T-cell (primary cell): ENCODE measurements around the gene FAM163B. TPM values are rescaled to one million over a fixed set of nuclear protein-coding genes. Genes with fewer than 3 reads are reported as not detected.

Experiments used
- ATAC-seq, 4 experiments: fragments of 200-7000 bp in 3 of 4; fragments of 150-1000 bp in 1 of 4; cut with Tn5 transposase; replicated peaks in 1 of 4; 1 replicate in 3 of 4; 2 replicates in 1 of 4; pipeline ENCODE4 v1.10.0; 2021; ENCODE audit warnings: moderate library complexity in 3 of 4, mild to moderate bottlenecking in 2 of 4, moderate number of reproducible peaks in 1 of 4
- CTCF ChIA-PET, 2 donors: fragments of 300-600 bp; sonication (Branson Sonifier 250); formaldehyde crosslinking; loops; one replicate each; lab custom pipeline; 2022; ENCODE audit warnings: antibody characterized with exemption in 2 of 2; lab: Charles Lee
- POLR2A ChIA-PET, 2 donors: fragments of 300-600 bp; sonication (Branson Sonifier 250); formaldehyde crosslinking; loops; one replicate each; lab custom pipeline; 2022; ENCODE audit warnings: antibody characterized with exemption in 2 of 2; lab: Charles Lee
- DNase-seq, 35 experiments: peaks; one replicate each; pipeline versions ENCODE4 v3.0.0 to v3.0.0-alpha.2; 2013 to 2023
- H3K27ac ChIP-seq: one replicate; pipeline ENCODE4 v1.5.1; 2013; ENCODE audit warnings: low read length
- H3K27me3 ChIP-seq, 2 experiments: replicated peaks in 1 of 2; 1 replicate in 1 of 2; 2 replicates in 1 of 2; pipeline versions ENCODE4 v1.6.1 to v1.7.0; 2013; ENCODE audit warnings: low read length in 1 of 2, mixed read lengths in 1 of 2; ENCODE audit not compliant: control insufficient read depth in 2 of 2, insufficient read depth in 2 of 2; ENCODE audit errors: extremely low read depth in 1 of 2
- H3K36me3 ChIP-seq, 2 donors: 1 replicate in 1 of 2; 2 replicates in 1 of 2; pipeline versions ENCODE4 v1.6.1 to v1.7.0; 2013; ENCODE audit warnings: low read length in 1 of 2; ENCODE audit not compliant: control insufficient read depth in 2 of 2, insufficient read depth in 1 of 2; ENCODE audit errors: extremely low read depth in 1 of 2
- H3K4me1 ChIP-seq, 2 experiments: 1 replicate in 1 of 2; 2 replicates in 1 of 2; pipeline versions ENCODE4 v1.6.1 to v1.7.0; 2013; ENCODE audit warnings: low read length in 2 of 2, mixed read lengths in 1 of 2; ENCODE audit not compliant: insufficient read depth in 2 of 2, control insufficient read depth in 1 of 2; ENCODE audit errors: extremely low read depth in 1 of 2
- H3K4me3 ChIP-seq, 2 donors: 1 replicate in 1 of 2; 2 replicates in 1 of 2; pipeline versions ENCODE4 v1.5.1 to v1.7.0; 2013; ENCODE audit warnings: mild to moderate bottlenecking in 2 of 2, low read length in 1 of 2, moderate library complexity in 1 of 2; ENCODE audit not compliant: control insufficient read depth in 1 of 2; ENCODE audit errors: extremely low read depth in 1 of 2
- H3K9me3 ChIP-seq: 2 replicates; pipeline ENCODE4 v1.7.0; 2013
- H3K27ac Mint-ChIP-seq, 2 donors: one replicate each; pipeline ENCODE4 v1.8.0; 2020 to 2021; ENCODE audit warnings: mild to moderate bottlenecking in 2 of 2, mixed read lengths in 2 of 2
- H3K27me3 Mint-ChIP-seq, 2 donors: one replicate each; pipeline ENCODE4 v1.8.0; 2021 to 2022; ENCODE audit warnings: mixed read lengths in 2 of 2
- H3K36me3 Mint-ChIP-seq: one replicate; pipeline ENCODE4 v1.8.0; 2021; ENCODE audit warnings: mixed read lengths
- H3K4me1 Mint-ChIP-seq, 3 donors: one replicate each; pipeline ENCODE4 v1.8.0; 2020 to 2022; ENCODE audit warnings: mixed read lengths in 3 of 3, mild to moderate bottlenecking in 1 of 3
- H3K4me3 Mint-ChIP-seq, 3 donors: one replicate each; pipeline ENCODE4 v1.8.0; 2020 to 2022; ENCODE audit warnings: mild to moderate bottlenecking in 3 of 3, mixed read lengths in 3 of 3, moderate library complexity in 3 of 3
- H3K9me3 Mint-ChIP-seq, 3 donors: one replicate each; pipeline ENCODE4 v1.8.0; 2020 to 2022; ENCODE audit warnings: mixed read lengths in 3 of 3
- WGBS: methylation state at CpG from one replicate; pipeline ENCODE4 v1.1.5; 2013; ENCODE audit warnings: missing lambda C conversion rate; ENCODE audit not compliant: insufficient coverage; 5-methylcytosine and 5-hydroxymethylcytosine counted together
- total RNA-seq, 35 experiments: library from RNA in 6 of 35; stranded (reverse) in 6 of 35; fragments of 120-200 nt in 1 of 35; gene quantifications; one replicate each; pipeline versions ENCODE4 v1.2.1 to v1.2.4 and lab custom pipeline; 2013 to 2026

FAM163B gene
- total RNA-seq, 5 donors from 2014 or later (not counting 1 experiment from before 2014, with no cell fraction given): not detected

GRCh38 chr9:133640160-133640559 lies 31.0 kb upstream of the FAM163B start:
- Mint-ChIP-seq H3K4me3 (no peak overlapping the region), H3K27me3 (no peaks in the 10 kb centered on the region), H3K36me3 (no peaks in the 10 kb centered on the region), H3K4me1 (no peaks in the 10 kb centered on the region), H3K27ac (no peak overlapping the region), H3K9me3 (no peaks in the 10 kb centered on the region)
- H3K9me3 ChIP-seq: no peaks in the 10 kb centered on the region
- ChIA-PET POLR2A (no interaction called here), CTCF (no interaction called here)
- ATAC-seq (no peak), DNase-seq (no peak)
- H3K4me1 ChIP-seq: no peaks in the 10 kb centered on the region
- no peak overlapping the region for H3K4me3 ChIP-seq
- H3K36me3 ChIP-seq: no peaks in the 10 kb centered on the region
- WGBS: 89% methylated on average over 3 of the region's 7 CpGs
- peaks cover 0 to 33% of the 10 kb centered on the region in 2 experiments for H3K27me3 ChIP-seq
- H3K27ac ChIP-seq: no peak overlapping the region

DNA sequence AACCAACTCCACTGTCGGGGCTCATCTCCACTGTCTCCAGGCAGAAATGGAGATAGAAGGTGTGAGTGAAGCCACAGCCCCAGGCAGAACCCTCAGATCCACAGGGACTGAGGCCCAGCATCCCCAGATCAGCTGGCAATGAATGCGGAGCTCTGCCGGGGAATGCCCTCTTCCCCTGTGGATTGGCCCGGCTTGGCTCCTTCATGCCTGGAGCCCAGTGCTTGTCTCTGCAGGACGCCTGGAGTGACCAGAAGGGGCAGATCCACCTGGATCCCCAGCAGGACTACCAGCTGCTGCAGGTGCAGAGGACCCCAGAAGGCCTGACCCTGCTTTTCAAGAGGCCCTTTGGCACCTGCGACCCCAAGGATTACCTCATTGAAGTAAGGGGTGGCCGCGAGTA lies 30.4 kb upstream of the FAM163B start:
- Histone ChIP-seq H3K4me1 (no peaks in the 10 kb centered on the region), H3K4me3 (no peak overlapping the region), H3K36me3 (no peaks in the 10 kb centered on the region), H3K27me3 (peaks cover 0 to 33% of the 10 kb centered on the region in 2 experiments), H3K9me3 (no peaks in the 10 kb centered on the region), H3K27ac (no peak overlapping the region)
- Mint-ChIP-seq H3K27me3 (no peaks in the 10 kb centered on the region), H3K27ac (no peak overlapping the region), H3K4me3 (no peak overlapping the region), H3K4me1 (no peaks in the 10 kb centered on the region), H3K9me3 (no peaks in the 10 kb centered on the region), H3K36me3 (no peaks in the 10 kb centered on the region)
- POLR2A ChIA-PET: no interaction called here
- no peak for DNase-seq
- 83% methylated on average over 8 of the region's 8 CpGs for WGBS
- CTCF ChIA-PET: no interaction called here
- no peak for ATAC-seq

DNA sequence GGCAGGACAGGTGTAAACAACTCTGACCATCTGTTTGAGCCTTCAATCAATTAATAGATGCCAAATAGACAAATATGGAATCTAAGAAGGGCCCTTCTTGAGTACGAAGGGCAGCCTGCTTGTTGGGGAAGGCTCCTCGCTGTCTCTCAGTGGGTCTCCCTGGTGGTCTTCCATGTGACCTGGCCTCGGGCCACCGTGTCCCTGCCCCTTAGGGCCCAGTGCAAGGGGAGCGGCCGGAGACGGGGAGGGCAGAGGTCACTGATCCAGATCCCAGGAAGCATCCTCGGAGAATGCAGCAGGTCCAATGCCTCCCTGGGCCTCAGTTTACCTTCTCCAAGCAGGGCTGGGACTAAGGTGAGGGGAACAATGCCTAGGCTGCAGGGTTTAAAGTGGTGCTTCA lies 29.5 kb upstream of the FAM163B start:
- H3K27ac Mint-ChIP-seq: no peak overlapping the region
- Histone ChIP-seq H3K27me3 (peaks cover 0 to 35% of the 10 kb centered on the region in 2 experiments), H3K36me3 (no peaks in the 10 kb centered on the region), H3K27ac (no peak overlapping the region), H3K4me1 (no peaks in the 10 kb centered on the region), H3K9me3 (no peaks in the 10 kb centered on the region), H3K4me3 (no peak overlapping the region)
- H3K4me1 Mint-ChIP-seq: no peaks in the 10 kb centered on the region
- no peak overlapping the region for H3K4me3 Mint-ChIP-seq
- H3K9me3 Mint-ChIP-seq: no peaks in the 10 kb centered on the region
- ATAC-seq (no peak), DNase-seq (no peak)
- WGBS: 94% methylated on average over 4 of the region's 8 CpGs
- no peaks in the 10 kb centered on the region for H3K36me3 Mint-ChIP-seq
- CTCF ChIA-PET: no interaction called here
- no peaks in the 10 kb centered on the region for H3K27me3 Mint-ChIP-seq
- POLR2A ChIA-PET: no interaction called here

- no peak overlapping the region for H3K4me3 Mint-ChIP-seq
- Histone ChIP-seq H3K4me3 (no peak overlapping the region), H3K9me3 (no peaks in the 10 kb centered on the region), H3K36me3 (no peaks in the 10 kb centered on the region), H3K4me1 (no peaks in the 10 kb centered on the region), H3K27ac (no peak overlapping the region), H3K27me3 (peaks cover 0 to 33% of the 10 kb centered on the region in 2 experiments)
- no peak overlapping the region for H3K27ac Mint-ChIP-seq
- no peak for ATAC-seq
- 74% methylated on average over 5 of the region's 8 CpGs for WGBS
- ChIA-PET POLR2A (no interaction called here), CTCF (no interaction called here)
- no peaks in the 10 kb centered on the region for H3K36me3 Mint-ChIP-seq
- no peaks in the 10 kb centered on the region for H3K27me3 Mint-ChIP-seq
- DNase-seq: no peak
- no peaks in the 10 kb centered on the region for H3K4me1 Mint-ChIP-seq
- H3K9me3 Mint-ChIP-seq: no peaks in the 10 kb centered on the region
These were observed 28.9 kb upstream of the FAM163B start for GRCh38 chr9:133638076-133638475.

DNA sequence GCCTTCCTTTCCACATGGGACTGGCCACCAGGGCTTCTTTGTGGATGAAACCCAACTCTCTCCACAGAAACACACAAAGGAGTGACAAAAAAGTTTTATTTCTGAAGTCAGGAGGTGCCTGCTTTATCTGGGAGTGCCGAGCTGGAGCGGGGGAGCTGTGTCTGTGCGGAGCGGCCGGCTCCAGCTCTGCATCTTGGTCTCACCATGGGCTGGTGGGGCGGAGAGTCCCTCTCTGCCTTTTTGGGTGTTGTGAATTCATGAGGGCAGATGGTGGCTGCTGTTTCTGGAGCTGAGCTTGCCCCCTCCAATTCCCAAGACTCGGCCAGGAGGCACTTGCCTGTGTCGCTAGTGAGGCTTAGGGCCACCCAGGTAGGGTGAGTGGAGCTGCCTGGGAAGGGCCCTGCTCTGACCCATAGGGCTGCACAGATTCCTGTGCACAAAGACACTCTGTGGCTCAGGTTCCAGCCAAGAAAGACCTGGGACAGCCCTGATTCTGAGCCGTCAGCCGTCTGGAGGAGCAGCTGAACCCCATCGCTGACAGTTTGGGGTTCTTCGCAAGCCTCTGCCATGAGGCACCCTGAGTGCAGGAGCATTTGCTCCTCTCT lies 28.4 kb upstream of the FAM163B start:
- Histone ChIP-seq H3K27ac (no peak overlapping the region), H3K9me3 (no peaks in the 10 kb centered on the region), H3K27me3 (peaks cover 0 to 31% of the 10 kb centered on the region in 2 experiments), H3K4me1 (no peaks in the 10 kb centered on the region), H3K4me3 (no peak overlapping the region), H3K36me3 (no peaks in the 10 kb centered on the region)
- no peaks in the 10 kb centered on the region for H3K27me3 Mint-ChIP-seq
- POLR2A ChIA-PET: no interaction called here
- H3K36me3 Mint-ChIP-seq: no peaks in the 10 kb centered on the region
- H3K9me3 Mint-ChIP-seq: no peaks in the 10 kb centered on the region
- CTCF ChIA-PET: no interaction called here
- 92% methylated on average over 11 of the region's 12 CpGs for WGBS
- ATAC-seq (no peak), DNase-seq (no peak)
- H3K4me1 Mint-ChIP-seq: peaks cover 0 to 3% (median 0%) of the 10 kb centered on the region in 3 donors
- no peak overlapping the region for H3K4me3 Mint-ChIP-seq
- no peak overlapping the region for H3K27ac Mint-ChIP-seq

- CTCF ChIA-PET: no interaction called here
- no peak overlapping the region for H3K4me3 Mint-ChIP-seq
These were observed 27.7 kb upstream of the FAM163B start for GRCh38 chr9:133636902-133637301.

More at GRCh38 chr9:133636902-133637301, 27.7 kb upstream of the FAM163B start:
- H3K27me3 Mint-ChIP-seq: no peaks in the 10 kb centered on the region
- Histone ChIP-seq H3K36me3 (no peaks in the 10 kb centered on the region), H3K4me3 (no peak overlapping the region), H3K27me3 (peaks cover 0 to 31% of the 10 kb centered on the region in 2 experiments), H3K9me3 (no peaks in the 10 kb centered on the region), H3K4me1 (no peaks in the 10 kb centered on the region), H3K27ac (no peak overlapping the region)
- ATAC-seq: no peak
- H3K27ac Mint-ChIP-seq: no peak overlapping the region
- no peak for DNase-seq
- 87% methylated on average over 11 of the region's 12 CpGs for WGBS
- POLR2A ChIA-PET: no interaction called here
- H3K36me3 Mint-ChIP-seq: no peaks in the 10 kb centered on the region
- peaks cover 0 to 3% (median 0%) of the 10 kb centered on the region in 3 donors for H3K4me1 Mint-ChIP-seq
- no peaks in the 10 kb centered on the region for H3K9me3 Mint-ChIP-seq
